Gastroesophageal sphincter (tissue), 3 donors: ENCODE measurements around the gene ITIH5.

Source experiments
- EP300 ChIP-seq: sonication (generic); formaldehyde crosslinking; IDR thresholded peaks from one replicate; pipeline ENCODE4 v1.6.1; 2017; ENCODE audit warnings: antibody characterized with exemption, mild to moderate bottlenecking
- POLR2A ChIP-seq, 2 donors: fragments of 450-650 bp; IDR thresholded peaks; one replicate each; pipeline ENCODE4 v1.6.1; 2017; ENCODE audit warnings: antibody characterized with exemption in 2 of 2, mild to moderate bottlenecking in 2 of 2, moderate library complexity in 1 of 2
- TF ChIP-seq, protein P1 (sequence below), 4 experiments: fragments of 200-600 bp in 2 of 4; fragments of 450-650 bp in 2 of 4; sonication (generic) in 1 of 4; IDR thresholded peaks; one replicate each; pipeline ENCODE4 v1.5.1; 2017 to 2019; ENCODE audit warnings: antibody characterized with exemption in 4 of 4, mild to moderate bottlenecking in 2 of 4, moderate library complexity in 2 of 4

GRCh38 chr10:7585228-7585627 is 81.5 kb downstream of the ITIH5 start:
- TF ChIP-seq POLR2A (IDR thresholded peaks at IDR 0.05) (no peak), EP300 (no peak)
- TF ChIP-seq, protein P1, sequence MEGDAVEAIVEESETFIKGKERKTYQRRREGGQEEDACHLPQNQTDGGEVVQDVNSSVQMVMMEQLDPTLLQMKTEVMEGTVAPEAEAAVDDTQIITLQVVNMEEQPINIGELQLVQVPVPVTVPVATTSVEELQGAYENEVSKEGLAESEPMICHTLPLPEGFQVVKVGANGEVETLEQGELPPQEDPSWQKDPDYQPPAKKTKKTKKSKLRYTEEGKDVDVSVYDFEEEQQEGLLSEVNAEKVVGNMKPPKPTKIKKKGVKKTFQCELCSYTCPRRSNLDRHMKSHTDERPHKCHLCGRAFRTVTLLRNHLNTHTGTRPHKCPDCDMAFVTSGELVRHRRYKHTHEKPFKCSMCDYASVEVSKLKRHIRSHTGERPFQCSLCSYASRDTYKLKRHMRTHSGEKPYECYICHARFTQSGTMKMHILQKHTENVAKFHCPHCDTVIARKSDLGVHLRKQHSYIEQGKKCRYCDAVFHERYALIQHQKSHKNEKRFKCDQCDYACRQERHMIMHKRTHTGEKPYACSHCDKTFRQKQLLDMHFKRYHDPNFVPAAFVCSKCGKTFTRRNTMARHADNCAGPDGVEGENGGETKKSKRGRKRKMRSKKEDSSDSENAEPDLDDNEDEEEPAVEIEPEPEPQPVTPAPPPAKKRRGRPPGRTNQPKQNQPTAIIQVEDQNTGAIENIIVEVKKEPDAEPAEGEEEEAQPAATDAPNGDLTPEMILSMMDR (IDR thresholded peaks at IDR 0.05) = no peak
